AG09319 (cell line): ENCODE data around the gene NDST1.

Experiments
- DNase-seq: peaks from one replicate; pipeline ENCODE4 v3.0.0-alpha.2; 2010; ENCODE audit warnings: low read depth; ENCODE audit errors: extremely low read depth
- TF ChIP-seq, protein P1 (sequence below): IDR thresholded peaks from 2 replicates; pipeline ENCODE4 v1.5.1; 2011; ENCODE audit warnings: low read depth, mild to moderate bottlenecking, inconsistent platforms, low read length, moderate library complexity

Gene NDST1

DNA sequence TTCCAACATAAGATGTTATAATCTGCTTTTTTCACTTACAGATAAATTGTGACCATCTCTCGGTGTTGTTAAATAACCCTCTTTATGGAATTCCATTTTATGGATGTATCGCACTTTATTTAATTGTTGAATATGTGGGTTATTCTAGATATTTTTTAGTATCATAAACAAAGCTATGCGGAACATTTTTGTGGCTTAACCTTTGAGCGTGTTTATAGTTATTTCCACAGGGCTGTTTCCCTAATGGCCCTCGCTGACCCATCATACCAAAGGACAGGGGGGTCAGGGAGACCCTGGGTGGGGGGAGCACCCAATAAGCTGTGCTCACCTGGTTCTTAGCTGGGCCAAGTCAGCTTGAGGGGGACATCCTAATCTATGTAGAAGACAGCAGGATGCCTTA lies 65.3 kb downstream of the NDST1 start:
- TF ChIP-seq, protein P1, sequence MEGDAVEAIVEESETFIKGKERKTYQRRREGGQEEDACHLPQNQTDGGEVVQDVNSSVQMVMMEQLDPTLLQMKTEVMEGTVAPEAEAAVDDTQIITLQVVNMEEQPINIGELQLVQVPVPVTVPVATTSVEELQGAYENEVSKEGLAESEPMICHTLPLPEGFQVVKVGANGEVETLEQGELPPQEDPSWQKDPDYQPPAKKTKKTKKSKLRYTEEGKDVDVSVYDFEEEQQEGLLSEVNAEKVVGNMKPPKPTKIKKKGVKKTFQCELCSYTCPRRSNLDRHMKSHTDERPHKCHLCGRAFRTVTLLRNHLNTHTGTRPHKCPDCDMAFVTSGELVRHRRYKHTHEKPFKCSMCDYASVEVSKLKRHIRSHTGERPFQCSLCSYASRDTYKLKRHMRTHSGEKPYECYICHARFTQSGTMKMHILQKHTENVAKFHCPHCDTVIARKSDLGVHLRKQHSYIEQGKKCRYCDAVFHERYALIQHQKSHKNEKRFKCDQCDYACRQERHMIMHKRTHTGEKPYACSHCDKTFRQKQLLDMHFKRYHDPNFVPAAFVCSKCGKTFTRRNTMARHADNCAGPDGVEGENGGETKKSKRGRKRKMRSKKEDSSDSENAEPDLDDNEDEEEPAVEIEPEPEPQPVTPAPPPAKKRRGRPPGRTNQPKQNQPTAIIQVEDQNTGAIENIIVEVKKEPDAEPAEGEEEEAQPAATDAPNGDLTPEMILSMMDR, result no peak
- no peak for DNase-seq

DNA sequence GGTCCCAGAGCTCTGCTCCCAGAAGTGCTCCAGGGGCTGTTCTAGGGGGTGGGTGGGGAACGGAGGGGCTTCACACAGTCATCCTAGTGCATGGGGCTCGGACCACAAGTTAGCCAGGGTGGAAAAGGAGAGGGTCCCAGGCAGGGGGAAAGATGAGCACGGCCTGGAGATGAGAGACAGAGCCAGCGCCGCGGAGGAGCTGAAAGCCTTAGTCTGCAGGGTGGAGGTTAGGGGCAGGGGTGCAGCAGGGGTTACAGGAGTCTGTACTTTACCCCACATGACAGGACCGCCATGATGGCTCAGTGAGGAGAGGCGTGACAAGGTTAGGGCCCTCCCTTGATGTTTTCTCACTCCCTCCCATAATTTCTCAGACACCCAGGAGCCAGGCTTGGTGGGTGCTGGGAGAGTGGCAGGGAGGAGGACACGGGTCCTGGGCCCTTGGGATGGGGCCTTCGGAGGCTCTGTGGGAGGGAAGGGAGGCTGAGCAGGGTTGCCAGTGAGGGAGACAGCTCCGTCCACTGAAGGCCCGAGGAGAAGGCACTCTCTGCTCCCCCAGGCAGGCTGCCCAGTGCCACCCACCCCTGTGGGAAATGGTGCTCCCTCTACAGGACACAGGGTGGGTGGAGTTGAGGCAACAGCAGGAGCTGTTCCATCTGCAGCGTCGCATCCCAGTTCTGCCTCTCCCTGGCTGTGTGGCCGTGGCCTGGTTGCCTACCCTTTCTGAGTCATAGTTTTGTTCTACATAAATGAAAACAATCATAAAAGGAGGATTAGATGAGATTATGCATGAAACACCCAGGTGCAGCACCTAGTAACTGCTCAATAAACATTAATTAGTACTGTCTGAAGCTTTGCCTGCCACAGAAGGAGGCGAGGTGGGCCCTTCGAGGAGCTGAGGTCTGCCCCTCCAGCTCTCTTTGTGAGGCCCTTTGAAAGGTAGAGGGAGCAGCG lies 66.2 kb downstream of the NDST1 start:
- TF ChIP-seq, protein P1, result peak; percentile 11
- DNase-seq, result no peak

DNA sequence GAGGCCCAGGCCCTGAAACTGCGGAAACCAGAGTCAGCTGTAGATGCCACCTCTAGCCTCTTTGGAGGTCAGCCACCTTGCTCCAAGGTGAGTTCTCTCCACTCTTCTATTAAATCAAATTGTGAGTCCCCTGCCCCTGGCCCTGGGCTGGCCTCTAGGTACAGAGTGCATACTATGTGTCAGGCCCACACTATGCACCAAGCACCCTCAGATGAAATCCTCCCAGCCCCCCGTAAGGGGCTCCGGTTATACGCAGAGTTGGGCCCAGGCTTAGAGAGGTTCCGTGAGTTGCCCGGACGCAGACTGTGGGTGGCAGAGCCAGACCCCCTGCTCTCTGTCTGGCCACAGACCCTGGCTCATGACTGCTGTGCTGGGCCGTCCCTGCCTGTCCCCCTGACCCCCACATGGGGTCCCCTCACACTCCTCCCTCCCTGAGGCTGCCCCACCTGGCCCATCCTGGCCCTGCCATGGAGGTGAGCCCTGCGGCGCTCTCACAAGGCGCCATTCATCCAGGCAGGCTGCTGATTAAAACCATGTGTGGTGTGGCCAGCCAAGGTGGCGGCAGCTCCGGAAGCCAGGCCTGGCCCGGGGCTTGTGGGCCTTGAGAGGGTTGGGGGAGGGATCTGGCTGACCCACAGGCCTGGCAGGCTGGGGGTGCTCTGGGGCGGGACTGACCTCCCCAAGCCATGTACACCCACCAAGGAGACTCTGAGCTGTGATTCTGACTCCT lies 67.1 kb downstream of the NDST1 start:
- peak; percentile 28 for DNase-seq
- TF ChIP-seq, protein P1, result no peak

DNA sequence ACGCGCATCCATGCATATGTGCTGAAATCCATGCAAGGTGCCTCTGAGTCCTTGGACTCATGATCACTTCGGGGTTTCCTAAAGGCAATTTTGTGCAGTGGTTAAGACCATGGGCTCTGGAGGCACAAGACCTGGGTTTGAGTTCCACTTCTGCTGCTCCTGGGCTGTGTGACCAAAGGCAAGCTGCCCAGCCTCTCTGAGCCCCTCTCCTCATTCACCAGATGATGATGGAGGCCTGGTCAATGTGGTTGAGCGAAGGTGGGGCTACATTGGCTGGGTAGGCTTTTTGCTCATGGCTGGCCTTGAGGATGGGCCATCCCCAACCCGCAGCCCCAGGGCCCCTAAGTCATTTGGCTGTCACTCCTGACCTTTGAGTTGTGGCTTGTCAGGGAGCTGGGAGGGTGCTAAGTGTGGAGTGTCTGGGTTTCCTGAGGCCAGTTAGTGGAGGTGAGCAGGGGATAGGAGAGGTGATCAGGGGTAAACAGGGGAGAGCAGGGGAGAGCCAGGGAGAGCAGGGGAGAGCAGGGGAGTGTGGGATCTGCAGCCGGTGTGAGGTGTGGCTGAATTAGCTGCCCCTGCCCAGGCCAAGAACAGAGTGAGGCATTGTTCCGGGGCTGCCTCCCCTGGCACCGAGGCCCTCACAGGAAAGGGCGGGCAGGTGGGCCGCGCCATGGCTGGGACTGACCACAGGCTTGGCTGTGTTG lies 68.0 kb downstream of the NDST1 start:
- TF ChIP-seq, protein P1, result no peak

DNA sequence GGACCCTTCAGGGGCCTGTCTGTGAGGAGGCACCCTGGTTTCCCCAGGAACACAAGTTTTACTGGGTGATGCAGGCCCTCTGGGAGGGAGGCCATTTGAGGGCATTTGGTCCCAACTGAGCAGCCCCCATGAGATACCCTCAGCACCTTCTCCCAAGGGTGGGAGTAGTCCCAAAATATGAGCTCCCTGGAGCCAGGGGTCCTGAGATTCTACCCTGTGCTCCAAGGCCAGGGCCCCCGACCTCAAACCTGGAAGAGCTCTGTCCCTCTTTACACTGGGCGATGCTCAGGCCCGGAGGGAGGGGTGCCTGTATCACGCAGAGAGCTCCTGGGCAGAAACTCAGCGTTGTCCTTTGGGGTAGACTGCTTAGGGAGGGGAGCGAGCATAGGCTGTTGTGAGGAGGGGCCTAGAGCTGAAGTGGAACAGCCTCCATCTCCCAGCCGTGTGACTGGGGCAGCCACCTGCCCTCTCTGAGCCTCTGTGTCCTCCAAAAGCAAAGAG lies 68.6 kb downstream of the NDST1 start:
- DNase-seq, result no peak
- TF ChIP-seq, protein P1, result no peak

More for the DNA sequence above, 68.0 kb downstream of the NDST1 start:
- DNase-seq, result no peak

DNA sequence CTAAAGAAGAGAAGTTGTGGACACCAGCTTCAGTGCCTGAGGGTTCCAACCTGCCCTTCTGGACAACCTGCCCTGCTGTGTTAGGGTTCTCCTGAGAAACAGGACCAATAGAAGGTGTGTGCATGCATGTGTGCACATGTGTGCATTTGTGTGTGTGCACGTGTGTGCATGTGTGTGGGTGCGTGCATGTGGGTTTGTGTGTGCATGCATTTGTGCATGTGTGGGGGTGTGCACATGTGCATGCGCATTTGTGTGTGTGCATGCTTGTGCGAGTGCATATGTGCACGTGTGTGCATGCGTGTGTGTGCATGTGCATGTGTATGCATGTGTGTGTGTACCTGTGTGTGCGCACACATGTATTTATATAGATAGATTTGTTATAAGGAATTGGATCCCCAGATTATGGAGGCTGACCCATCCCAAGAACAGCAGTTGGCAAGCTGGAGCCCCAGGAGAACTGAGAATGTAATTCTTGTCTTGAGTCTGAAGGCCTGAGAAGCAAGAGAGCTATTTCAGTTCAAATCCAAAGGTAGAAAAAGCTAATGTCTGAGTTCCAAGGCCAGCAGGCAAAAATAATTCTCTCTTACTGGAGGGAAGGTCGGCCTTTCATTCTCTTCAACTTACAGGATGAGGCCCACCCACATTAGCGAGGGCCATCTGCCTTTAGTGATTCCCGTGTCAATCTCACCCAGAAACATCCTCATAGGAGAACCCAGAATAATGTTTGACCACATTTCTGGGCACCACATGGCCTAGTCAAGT lies 69.6 kb downstream of the NDST1 start:
- TF ChIP-seq, protein P1, result no peak
- DNase-seq, result no peak
